ENCODE data around the gene LCAT.

Gene LCAT

DNA sequence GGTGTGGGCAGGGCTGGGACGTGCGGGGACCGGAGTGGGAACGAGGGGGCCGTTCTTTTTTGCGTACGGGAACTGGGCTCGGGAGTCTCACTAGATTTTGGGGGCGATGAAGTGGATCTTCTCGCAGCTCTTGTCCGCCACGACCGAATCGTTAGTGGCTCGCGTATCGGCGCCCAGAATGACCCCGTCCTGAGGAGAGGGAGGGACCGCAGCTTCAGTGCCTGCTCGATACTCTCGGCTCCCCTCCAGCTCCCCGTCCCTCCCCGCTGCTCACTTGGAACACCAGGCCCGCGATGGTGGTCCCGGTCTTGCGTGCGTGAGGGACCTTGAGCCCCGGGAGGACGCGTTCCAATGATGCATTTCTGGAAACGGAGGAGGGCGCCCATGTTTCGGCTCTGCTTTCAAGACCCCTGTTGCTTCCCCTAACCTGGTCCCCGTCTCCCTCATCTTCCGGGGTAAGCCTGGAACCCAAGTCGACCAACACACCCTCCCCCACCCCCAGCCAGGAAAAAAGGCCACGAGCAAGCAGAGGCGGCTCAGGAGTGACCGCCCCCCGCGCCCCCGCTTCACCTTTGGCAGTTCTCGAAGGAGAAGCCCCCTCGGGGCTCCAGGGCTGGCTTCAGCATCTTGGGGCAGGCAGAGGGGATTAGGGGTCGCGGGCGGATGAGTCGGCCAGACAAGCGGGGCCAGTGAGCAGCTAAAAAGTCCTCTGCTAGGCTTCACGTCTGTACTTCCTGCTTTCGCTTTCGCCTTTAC is 7.6 kb downstream of the LCAT start, which contains the start of gene PSMB10:
PSMB10 (minus strand) TSS at position 727 of the 756 bp plus-strand sequence; CDS start at position 626, 101 bp downstream.
- peaks cover 4 to 31% (median 29%) of the 10 kb centered on the region in 4 experiments for H3K4me1 ChIP-seq (ENCODE audit: control extremely low read depth in 1 of 4, control insufficient read depth in 4 of 4, insufficient read depth in 4 of 4, low read length in 3 of 4)
- H3K36me3 ChIP-seq (ENCODE audit: control insufficient read depth in 4 of 4, insufficient read depth in 4 of 4, low read length in 3 of 4) = peaks cover 0 to 36% (median 33%) of the 10 kb centered on the region in 4 experiments
- no peaks in the 10 kb centered on the region for H3K27me3 ChIP-seq (replicated peaks in 2 of 5; ENCODE audit: control insufficient read depth in 4 of 5, insufficient read depth in 5 of 5, low read length in 4 of 5)
- CTCF ChIA-PET = interaction anchor here (0.5 to 21.3 kb wide), 17 partner anchors 11 to 130 kb away, joined by 3 to 359 read pairs (median 4); partner anchors contain the start of genes EDC4 and NRN1L
- peak within 1 kb of the TSS; percentile 85 to 99 (median 96) for H3K4me3 ChIP-seq (ENCODE audit: control insufficient read depth in 1 of 7, extremely low read depth in 1 of 7, insufficient read depth in 4 of 7, low read depth in 2 of 7, low read length in 6 of 7)
- peak within 1 kb of the TSS; percentile 64 to 88 for H3K27ac ChIP-seq (ENCODE audit: insufficient read depth in 1 of 2, low read depth in 1 of 2, low read length in 2 of 2, poor library complexity in 1 of 2, severe bottlenecking in 2 of 2)
- POLR2A ChIA-PET = interaction anchor here (0.7 to 2.4 kb wide), 8 partner anchors 10 to 58 kb away, joined by 3 to 16 read pairs (median 4); partner anchors contain the start of gene SLC12A4
- 0% methylated on average over 45 of the region's 54 CpGs for WGBS (ENCODE audit: insufficient coverage)
- no peaks in the 10 kb centered on the region for H3K9me3 ChIP-seq (ENCODE audit: control extremely low read depth in 1 of 5, control insufficient read depth in 4 of 5, insufficient read depth in 2 of 5, low read depth in 1 of 5, low read length in 4 of 5)
- DNase-seq = peak in 2 of 3 donors; percentile 40 to 48

DNA sequence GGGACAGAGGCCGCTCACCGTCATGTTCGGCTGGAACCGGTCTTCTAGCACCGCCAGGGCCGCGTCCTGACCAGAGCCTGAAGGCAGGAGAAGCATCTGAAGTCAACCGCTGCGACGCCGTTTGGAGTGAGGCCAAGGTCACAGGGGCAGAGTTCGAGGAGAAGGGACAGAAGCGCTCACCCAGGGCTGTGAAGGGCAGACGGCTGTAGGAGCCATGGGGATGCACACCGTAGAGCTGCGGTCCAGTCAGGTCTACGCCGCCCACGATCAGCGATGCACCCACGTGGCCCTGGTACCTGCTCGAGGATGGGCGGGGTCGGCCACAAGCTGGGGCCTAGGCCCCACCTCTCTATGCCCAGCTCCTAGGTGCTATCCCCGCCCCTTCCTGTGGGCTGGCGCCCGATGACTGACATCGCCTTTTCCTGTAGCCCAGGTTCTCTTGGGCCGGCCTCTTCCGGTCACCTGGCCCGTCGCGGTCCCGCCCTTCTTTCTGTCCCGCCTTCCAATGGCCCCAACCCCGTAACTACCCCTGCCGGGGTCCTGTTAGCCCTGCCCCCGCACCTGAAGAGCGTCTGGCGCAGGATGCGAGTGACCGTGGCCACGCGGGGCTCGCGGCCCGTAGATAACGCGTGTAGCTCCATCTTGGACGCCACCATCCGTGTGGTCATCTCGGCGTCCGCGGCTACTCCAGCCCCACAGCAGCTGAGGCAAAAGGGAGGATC is 8.4 kb downstream of the LCAT start:
- peak; percentile 91 to 96 (median 95) for DNase-seq
- POLR2A ChIA-PET = interaction anchor here (0.9 to 2.4 kb wide), 5 partner anchors 28 to 58 kb away, joined by 3 to 16 read pairs (median 4); partner anchors contain the start of gene SLC12A4
- CTCF ChIA-PET = interaction anchor here (0.9 to 21.3 kb wide), 16 partner anchors 10 to 268 kb away, joined by 3 to 359 read pairs (median 4); partner anchors contain the start of genes EDC4 and NRN1L

DNA sequence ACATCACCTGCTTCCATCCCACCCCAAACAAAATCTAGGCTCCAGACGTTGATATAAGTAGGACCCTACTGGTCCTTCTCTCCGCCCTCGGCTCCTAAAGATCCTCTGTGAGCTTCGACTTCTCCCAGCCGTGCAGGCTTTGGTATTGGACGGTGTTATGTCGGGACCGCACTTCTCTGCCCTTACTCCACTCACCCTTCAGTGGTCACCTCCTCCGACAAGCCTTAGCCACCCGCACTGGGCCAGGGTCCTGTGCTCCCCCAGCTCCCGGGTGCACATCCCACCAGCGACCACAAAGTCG is 8.9 kb downstream of the LCAT start:
- 92% methylated on average over 11 of the region's 13 CpGs for WGBS (ENCODE audit: insufficient coverage)

More for the DNA sequence above, 8.4 kb downstream of the LCAT start:
- Histone ChIP-seq H3K36me3 (ENCODE audit: control insufficient read depth in 4 of 4, insufficient read depth in 4 of 4, low read length in 3 of 4) (peaks cover 0 to 42% (median 36%) of the 10 kb centered on the region in 4 experiments), H3K4me3 (ENCODE audit: control insufficient read depth in 1 of 7, extremely low read depth in 1 of 7, insufficient read depth in 4 of 7, low read depth in 2 of 7, low read length in 6 of 7) (peak overlapping the region; percentile 85 to 99 (median 96)), H3K27me3 (replicated peaks in 2 of 5; ENCODE audit: control insufficient read depth in 4 of 5, insufficient read depth in 5 of 5, low read length in 4 of 5) (no peaks in the 10 kb centered on the region), H3K27ac (ENCODE audit: insufficient read depth in 1 of 2, low read depth in 1 of 2, low read length in 2 of 2, poor library complexity in 1 of 2, severe bottlenecking in 2 of 2) (peak overlapping the region; percentile 64 to 88), H3K4me1 (ENCODE audit: control extremely low read depth in 1 of 4, control insufficient read depth in 4 of 4, insufficient read depth in 4 of 4, low read length in 3 of 4) (peaks cover 4 to 31% (median 29%) of the 10 kb centered on the region in 4 experiments), H3K9me3 (ENCODE audit: control extremely low read depth in 1 of 5, control insufficient read depth in 4 of 5, insufficient read depth in 2 of 5, low read depth in 1 of 5, low read length in 4 of 5) (no peaks in the 10 kb centered on the region)
- WGBS (ENCODE audit: insufficient coverage) = 20% methylated on average over 47 of the region's 55 CpGs

DNA sequence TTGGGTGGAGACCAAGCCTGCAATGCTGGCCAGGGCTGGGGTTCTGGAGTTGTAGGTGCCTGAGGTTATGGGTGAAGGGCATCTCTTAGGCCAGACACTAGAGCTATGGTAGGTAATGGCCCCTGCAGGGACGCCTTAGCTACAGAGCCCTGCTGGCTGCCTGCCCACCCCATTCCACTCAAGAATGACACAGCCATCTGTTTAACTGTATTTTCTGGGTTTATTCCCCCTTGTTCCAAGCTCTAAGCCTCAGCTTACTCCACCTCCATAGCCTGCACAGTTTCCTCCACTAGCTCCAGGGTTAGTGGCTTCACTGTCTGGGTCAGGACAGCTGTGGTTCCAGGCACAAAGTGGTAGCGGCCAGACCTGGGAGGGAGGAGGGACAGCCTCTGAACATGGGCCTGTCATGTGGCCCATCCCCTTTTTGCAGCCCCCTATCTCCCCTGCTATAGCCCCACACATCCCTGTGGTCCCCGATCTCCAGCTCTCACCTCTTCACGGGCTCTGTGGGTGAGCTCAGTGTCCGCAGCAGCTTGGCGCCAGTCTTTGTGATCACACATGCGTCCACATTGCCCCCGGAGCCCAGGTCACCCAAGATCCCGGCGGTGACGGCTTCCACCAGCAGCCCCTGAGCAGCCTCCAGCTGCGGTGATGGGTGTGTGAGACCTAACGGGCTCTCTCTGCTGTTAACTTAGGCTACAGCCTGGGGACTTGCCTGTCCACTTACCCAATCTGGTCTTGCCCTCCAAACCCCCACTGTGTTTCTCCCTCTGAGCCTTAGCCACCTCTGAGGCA is 9.4 kb downstream of the LCAT start:
- Histone ChIP-seq H3K27ac (ENCODE audit: insufficient read depth in 1 of 2, low read depth in 1 of 2, low read length in 2 of 2, poor library complexity in 1 of 2, severe bottlenecking in 2 of 2) (peak overlapping the region in 1 of 2 experiments; percentile 36), H3K4me1 (ENCODE audit: control extremely low read depth in 1 of 4, control insufficient read depth in 4 of 4, insufficient read depth in 4 of 4, low read length in 3 of 4) (peaks cover 4 to 23% (median 19%) of the 10 kb centered on the region in 4 experiments), H3K4me3 (ENCODE audit: control insufficient read depth in 1 of 7, extremely low read depth in 1 of 7, insufficient read depth in 4 of 7, low read depth in 2 of 7, low read length in 6 of 7) (peak overlapping the region in 1 of 7 experiments; percentile 99), H3K27me3 (replicated peaks in 2 of 5; ENCODE audit: control insufficient read depth in 4 of 5, insufficient read depth in 5 of 5, low read length in 4 of 5) (no peaks in the 10 kb centered on the region), H3K9me3 (ENCODE audit: control extremely low read depth in 1 of 5, control insufficient read depth in 4 of 5, insufficient read depth in 2 of 5, low read depth in 1 of 5, low read length in 4 of 5) (no peaks in the 10 kb centered on the region), H3K36me3 (ENCODE audit: control insufficient read depth in 4 of 4, insufficient read depth in 4 of 4, low read length in 3 of 4) (peaks cover 0 to 52% (median 43%) of the 10 kb centered on the region in 4 experiments)
- no peak for DNase-seq
- ChIA-PET CTCF (interaction anchor here (0.9 to 21.3 kb wide), 13 partner anchors 9 to 267 kb away, joined by 3 to 359 read pairs (median 3); partner anchors contain the start of genes DDX28, DUS2, EDC4 and NRN1L), POLR2A (interaction anchor here (0.6 to 0.7 kb wide), 3 partner anchors 16 to 514 kb away, joined by 3 to 5 read pairs (median 3); no protein-coding TSS in a partner anchor)
- 98% methylated on average over 12 of the region's 13 CpGs for WGBS (ENCODE audit: insufficient coverage)

More for the DNA sequence above, 8.9 kb downstream of the LCAT start:
- POLR2A ChIA-PET = interaction anchor here (0.7 to 2.4 kb wide), 6 partner anchors 16 to 59 kb away, joined by 3 to 16 read pairs (median 4); partner anchors contain the start of gene SLC12A4
- CTCF ChIA-PET = interaction anchor here (0.9 to 21.3 kb wide), 14 partner anchors 10 to 267 kb away, joined by 3 to 359 read pairs (median 4); partner anchors contain the start of genes EDC4 and NRN1L
- Histone ChIP-seq H3K4me1 (ENCODE audit: control extremely low read depth in 1 of 4, control insufficient read depth in 4 of 4, insufficient read depth in 4 of 4, low read length in 3 of 4) (peaks cover 4 to 28% (median 24%) of the 10 kb centered on the region in 4 experiments), H3K36me3 (ENCODE audit: control insufficient read depth in 4 of 4, insufficient read depth in 4 of 4, low read length in 3 of 4) (peaks cover 0 to 47% (median 40%) of the 10 kb centered on the region in 4 experiments), H3K9me3 (ENCODE audit: control extremely low read depth in 1 of 5, control insufficient read depth in 4 of 5, insufficient read depth in 2 of 5, low read depth in 1 of 5, low read length in 4 of 5) (no peaks in the 10 kb centered on the region), H3K27ac (ENCODE audit: insufficient read depth in 1 of 2, low read depth in 1 of 2, low read length in 2 of 2, poor library complexity in 1 of 2, severe bottlenecking in 2 of 2) (peak overlapping the region in 1 of 2 experiments; percentile 36), H3K27me3 (replicated peaks in 2 of 5; ENCODE audit: control insufficient read depth in 4 of 5, insufficient read depth in 5 of 5, low read length in 4 of 5) (no peaks in the 10 kb centered on the region), H3K4me3 (ENCODE audit: control insufficient read depth in 1 of 7, extremely low read depth in 1 of 7, insufficient read depth in 4 of 7, low read depth in 2 of 7, low read length in 6 of 7) (peak overlapping the region in 4 of 7 experiments; percentile 96 to 99 (median 98))
- DNase-seq = no peak

DNA sequence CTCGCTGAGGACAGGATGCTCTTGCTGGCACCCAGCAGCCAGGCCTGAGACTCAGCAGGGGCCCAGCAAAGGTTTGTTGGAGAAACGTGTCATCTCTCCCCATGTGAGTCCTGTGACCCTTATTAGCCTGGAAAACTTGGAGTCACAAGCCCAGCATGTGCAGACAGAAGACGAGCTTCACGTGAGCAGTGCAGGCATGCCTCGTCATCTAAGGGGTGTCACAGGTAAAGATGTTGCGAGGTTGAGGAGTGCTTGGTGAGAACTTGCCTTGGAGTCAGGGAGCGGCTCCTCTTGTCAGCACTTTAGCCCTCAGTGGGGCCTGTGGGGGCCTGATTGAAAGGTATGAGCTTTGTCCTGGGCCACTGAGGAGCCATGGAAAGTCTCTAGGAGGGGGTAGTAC is 10.1 kb downstream of the LCAT start:
- ChIA-PET POLR2A (interaction anchor here (0.6 kb wide), 1 partner anchor 23 kb away, joined by 5 read pairs; no protein-coding TSS in a partner anchor), CTCF (interaction anchor here (0.8 to 21.3 kb wide), 11 partner anchors 8 to 266 kb away, joined by 3 to 359 read pairs (median 3); partner anchors contain the start of genes DDX28, DUS2, EDC4 and NRN1L)

DNA sequence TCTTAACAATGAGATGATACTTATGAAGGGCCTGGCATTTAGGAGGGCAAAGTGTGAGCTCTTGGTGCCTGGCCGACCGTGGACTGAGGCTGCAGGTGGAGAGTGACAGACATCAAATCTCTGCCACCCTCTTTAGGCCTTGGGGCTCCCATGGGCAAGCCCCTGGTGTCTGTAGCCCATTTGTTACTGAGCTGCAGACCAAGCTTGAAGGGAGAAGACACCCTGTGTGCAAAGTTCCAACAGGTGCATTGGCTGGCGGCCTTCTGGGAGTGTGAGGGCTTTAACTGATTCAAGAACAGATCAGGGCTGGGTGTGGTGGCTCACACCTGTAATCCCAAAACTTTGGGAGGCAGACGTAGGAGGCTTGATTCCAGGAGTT is 11.5 kb downstream of the LCAT start:
- CTCF ChIA-PET = interaction anchor here (0.8 to 21.3 kb wide), 4 partner anchors 18 to 116 kb away, joined by 3 to 359 read pairs (median 4); partner anchors contain the start of genes EDC4 and NRN1L
- Histone ChIP-seq H3K4me1 (ENCODE audit: control extremely low read depth in 1 of 4, control insufficient read depth in 4 of 4, insufficient read depth in 4 of 4, low read length in 3 of 4) (peaks cover 4 to 20% (median 17%) of the 10 kb centered on the region in 4 experiments), H3K27me3 (replicated peaks in 2 of 5; ENCODE audit: control insufficient read depth in 4 of 5, insufficient read depth in 5 of 5, low read length in 4 of 5) (no peaks in the 10 kb centered on the region), H3K4me3 (ENCODE audit: control insufficient read depth in 1 of 7, extremely low read depth in 1 of 7, insufficient read depth in 4 of 7, low read depth in 2 of 7, low read length in 6 of 7) (no peak overlapping the region), H3K27ac (ENCODE audit: insufficient read depth in 1 of 2, low read depth in 1 of 2, low read length in 2 of 2, poor library complexity in 1 of 2, severe bottlenecking in 2 of 2) (no peak overlapping the region), H3K9me3 (ENCODE audit: control extremely low read depth in 1 of 5, control insufficient read depth in 4 of 5, insufficient read depth in 2 of 5, low read depth in 1 of 5, low read length in 4 of 5) (no peaks in the 10 kb centered on the region), H3K36me3 (ENCODE audit: control insufficient read depth in 4 of 4, insufficient read depth in 4 of 4, low read length in 3 of 4) (peaks cover 0 to 71% (median 57%) of the 10 kb centered on the region in 4 experiments)
- POLR2A ChIA-PET = no interaction called here
- 100% methylated on average over 1 of the region's 4 CpGs for WGBS (ENCODE audit: insufficient coverage)
- no peak for DNase-seq

More for the DNA sequence above, 10.1 kb downstream of the LCAT start:
- peaks cover 0 to 59% (median 48%) of the 10 kb centered on the region in 4 experiments for H3K36me3 ChIP-seq (ENCODE audit: control insufficient read depth in 4 of 4, insufficient read depth in 4 of 4, low read length in 3 of 4)
- peaks cover 4 to 22% (median 19%) of the 10 kb centered on the region in 4 experiments for H3K4me1 ChIP-seq (ENCODE audit: control extremely low read depth in 1 of 4, control insufficient read depth in 4 of 4, insufficient read depth in 4 of 4, low read length in 3 of 4)
- H3K4me3 ChIP-seq (ENCODE audit: control insufficient read depth in 1 of 7, extremely low read depth in 1 of 7, insufficient read depth in 4 of 7, low read depth in 2 of 7, low read length in 6 of 7) = no peak overlapping the region
- no peak overlapping the region for H3K27ac ChIP-seq (ENCODE audit: insufficient read depth in 1 of 2, low read depth in 1 of 2, low read length in 2 of 2, poor library complexity in 1 of 2, severe bottlenecking in 2 of 2)
- DNase-seq = no peak
- WGBS (ENCODE audit: insufficient coverage) = 97% methylated on average over 7 of the region's 7 CpGs
- no peaks in the 10 kb centered on the region for H3K27me3 ChIP-seq (replicated peaks in 2 of 5; ENCODE audit: control insufficient read depth in 4 of 5, insufficient read depth in 5 of 5, low read length in 4 of 5)
- no peaks in the 10 kb centered on the region for H3K9me3 ChIP-seq (ENCODE audit: control extremely low read depth in 1 of 5, control insufficient read depth in 4 of 5, insufficient read depth in 2 of 5, low read depth in 1 of 5, low read length in 4 of 5)
